Ascending aorta (tissue), 2 donors: ENCODE measurements around the gene TNFSF4. TPM values are rescaled to one million over a fixed set of nuclear protein-coding genes. Genes with fewer than 3 reads are reported as not detected.

Experiments used
- DNase-seq, 2 donors: peaks; one replicate each; pipeline ENCODE4 v3.0.0-alpha.2; 2019; ENCODE audit warnings: low spot score in 2 of 2
- H3K27ac ChIP-seq, 2 donors: fragments of 200-600 bp; sonication (generic); one replicate each; pipeline ENCODE4 v1.5.1; 2016 to 2017; ENCODE audit warnings: mild to moderate bottlenecking in 1 of 2
- H3K27me3 ChIP-seq: fragments of 200-600 bp; sonication (generic); one replicate; pipeline ENCODE4 v1.5.1; 2017
- H3K36me3 ChIP-seq, 2 donors: fragments of 200-600 bp; sonication (generic); one replicate each; pipeline ENCODE4 v1.5.1; 2016
- H3K4me1 ChIP-seq, 2 donors: fragments of 200-600 bp; sonication (generic); one replicate each; pipeline ENCODE4 v1.5.1; 2016 to 2017; ENCODE audit warnings: mild to moderate bottlenecking in 1 of 2
- H3K4me3 ChIP-seq, 2 donors: fragments of 200-600 bp; sonication (generic); one replicate each; pipeline ENCODE4 v1.5.1; 2016 to 2017; ENCODE audit warnings: mild to moderate bottlenecking in 1 of 2
- H3K9me3 ChIP-seq, 2 donors: fragments of 200-600 bp; sonication (generic); one replicate each; pipeline ENCODE4 v1.5.1; 2016
- intact Hi-C: fragments of 100-400 bp; cut with DNase I; formaldehyde crosslinking; loops from one replicate; pipeline ENCODE4 v1.15.1; 2023
- total RNA-seq: library from RNA; depleted of rRNA; stranded (reverse); fragments of >200 nt; gene quantifications from one replicate; pipeline ENCODE4 v1.1.0, GENCODE V29; 2016
- TF ChIP-seq, protein P1 (sequence below), 3 experiments: fragments of 200-600 bp in 2 of 3; fragments of 450-650 bp in 1 of 3; sonication (generic) in 2 of 3; IDR thresholded peaks; one replicate each; pipeline ENCODE4 v1.5.1; 2016 to 2019; ENCODE audit warnings: antibody characterized with exemption in 3 of 3, mild to moderate bottlenecking in 1 of 3, moderate library complexity in 1 of 3

The TNFSF4 gene
- total RNA-seq, 1 donor from 2014 or later = 0.75 TPM

DNA sequence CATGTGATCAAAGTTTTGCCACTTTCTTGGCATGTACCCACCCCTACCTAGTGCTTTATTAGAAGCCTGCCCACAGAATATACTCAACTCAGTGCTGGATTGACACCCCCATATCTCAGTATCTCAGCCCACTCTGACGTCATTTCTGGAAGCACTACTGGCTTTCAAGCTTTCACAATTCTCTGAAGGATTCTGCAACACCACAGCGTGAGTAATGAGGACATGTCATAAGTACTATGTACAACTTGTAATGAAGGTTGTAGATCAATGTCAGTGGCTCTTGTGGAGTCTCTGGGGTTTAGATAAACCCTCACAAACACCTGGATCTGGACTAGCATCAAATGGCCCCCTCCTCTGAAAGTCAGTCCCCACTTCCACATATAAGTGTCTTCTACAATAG lies 57.2 kb downstream of the TNFSF4 start:
- no peaks in the 10 kb centered on the region for H3K4me1 ChIP-seq
- no peaks in the 10 kb centered on the region for H3K36me3 ChIP-seq
- TF ChIP-seq, protein P1, sequence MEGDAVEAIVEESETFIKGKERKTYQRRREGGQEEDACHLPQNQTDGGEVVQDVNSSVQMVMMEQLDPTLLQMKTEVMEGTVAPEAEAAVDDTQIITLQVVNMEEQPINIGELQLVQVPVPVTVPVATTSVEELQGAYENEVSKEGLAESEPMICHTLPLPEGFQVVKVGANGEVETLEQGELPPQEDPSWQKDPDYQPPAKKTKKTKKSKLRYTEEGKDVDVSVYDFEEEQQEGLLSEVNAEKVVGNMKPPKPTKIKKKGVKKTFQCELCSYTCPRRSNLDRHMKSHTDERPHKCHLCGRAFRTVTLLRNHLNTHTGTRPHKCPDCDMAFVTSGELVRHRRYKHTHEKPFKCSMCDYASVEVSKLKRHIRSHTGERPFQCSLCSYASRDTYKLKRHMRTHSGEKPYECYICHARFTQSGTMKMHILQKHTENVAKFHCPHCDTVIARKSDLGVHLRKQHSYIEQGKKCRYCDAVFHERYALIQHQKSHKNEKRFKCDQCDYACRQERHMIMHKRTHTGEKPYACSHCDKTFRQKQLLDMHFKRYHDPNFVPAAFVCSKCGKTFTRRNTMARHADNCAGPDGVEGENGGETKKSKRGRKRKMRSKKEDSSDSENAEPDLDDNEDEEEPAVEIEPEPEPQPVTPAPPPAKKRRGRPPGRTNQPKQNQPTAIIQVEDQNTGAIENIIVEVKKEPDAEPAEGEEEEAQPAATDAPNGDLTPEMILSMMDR (IDR thresholded peaks at IDR 0.05) = no peak
- intact Hi-C loops = no loop called here
- H3K9me3 ChIP-seq = peaks cover 1 to 23% of the 10 kb centered on the region in 2 donors
- no peak overlapping the region for H3K27ac ChIP-seq
- H3K4me3 ChIP-seq = no peak overlapping the region
- H3K27me3 ChIP-seq = no peaks in the 10 kb centered on the region
- DNase-seq = no peak

DNA sequence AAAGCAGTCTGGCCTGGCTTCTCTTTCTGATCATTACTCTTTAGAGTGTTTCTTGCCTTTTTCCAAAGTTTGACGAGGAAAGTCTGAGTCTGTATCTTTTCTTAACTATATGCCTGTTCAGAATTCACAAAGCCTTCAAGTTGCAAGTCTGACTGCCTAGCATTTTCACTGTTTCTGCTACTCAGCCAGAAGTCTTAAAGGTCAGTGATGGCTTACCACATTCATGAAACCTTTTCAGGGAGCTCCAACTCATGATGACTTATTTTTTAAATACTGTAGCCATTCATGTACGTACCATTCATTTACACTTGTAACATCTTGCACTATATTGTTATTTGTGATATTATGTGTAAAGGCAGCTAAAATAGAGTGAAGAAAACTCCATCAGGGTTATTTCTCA lies 58.2 kb downstream of the TNFSF4 start:
- Histone ChIP-seq H3K4me3 (no peak overlapping the region), H3K27me3 (no peaks in the 10 kb centered on the region), H3K9me3 (peaks cover 4 to 26% of the 10 kb centered on the region in 2 donors), H3K27ac (no peak overlapping the region), H3K36me3 (no peaks in the 10 kb centered on the region), H3K4me1 (no peaks in the 10 kb centered on the region)
- intact Hi-C loops = no loop called here
- no peak for DNase-seq
- TF ChIP-seq, protein P1 (IDR thresholded peaks at IDR 0.05) = no peak

DNA sequence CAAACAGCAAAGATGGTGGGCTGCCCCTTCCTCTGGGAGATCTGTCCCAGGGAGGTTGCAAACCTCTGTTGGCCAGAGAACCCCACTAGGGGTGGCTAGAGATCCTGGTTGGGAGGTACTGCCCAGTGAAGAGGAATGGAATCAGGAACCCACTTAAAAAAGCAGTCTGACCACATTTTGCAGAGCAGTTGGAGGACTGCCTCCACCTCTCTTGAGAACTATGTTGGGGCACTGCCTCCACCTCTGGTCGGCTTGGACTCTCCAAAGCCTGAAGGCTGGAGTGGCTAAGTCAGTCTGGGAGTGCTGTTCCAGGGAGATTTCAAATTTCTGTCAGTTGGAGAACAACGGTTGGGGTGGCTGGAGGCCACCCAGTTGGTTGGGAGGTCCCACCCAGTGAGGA lies 58.6 kb downstream of the TNFSF4 start:
- Histone ChIP-seq H3K9me3 (peaks cover 4 to 30% of the 10 kb centered on the region in 2 donors), H3K27me3 (no peaks in the 10 kb centered on the region), H3K4me1 (no peaks in the 10 kb centered on the region), H3K27ac (no peak overlapping the region), H3K4me3 (no peak overlapping the region), H3K36me3 (no peaks in the 10 kb centered on the region)
- TF ChIP-seq, protein P1 (IDR thresholded peaks at IDR 0.05) = no peak
- intact Hi-C loops = no loop called here
- DNase-seq = no peak

DNA sequence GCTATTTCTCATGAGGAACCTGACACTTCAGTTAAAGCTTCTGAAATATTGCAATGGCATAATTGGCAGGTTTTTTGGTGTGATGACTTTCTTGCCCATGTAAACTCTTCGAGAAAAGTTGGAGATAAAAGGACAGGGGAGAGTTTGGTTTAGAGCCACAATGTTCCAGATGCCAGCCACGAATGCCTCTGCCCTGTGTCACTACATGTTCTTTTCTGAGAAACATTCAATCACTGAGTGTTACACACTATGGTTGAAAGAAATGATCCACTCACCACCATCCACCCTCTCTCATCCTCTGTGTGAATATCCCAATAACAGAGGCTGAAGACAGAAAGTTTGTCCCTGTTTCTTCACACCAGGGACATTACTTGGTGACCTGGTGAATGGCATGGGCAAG lies 66.4 kb downstream of the TNFSF4 start:
- H3K27ac ChIP-seq = no peak overlapping the region
- no peaks in the 10 kb centered on the region for H3K36me3 ChIP-seq
- TF ChIP-seq, protein P1 (IDR thresholded peaks at IDR 0.05) = no peak
- no peak for DNase-seq
- H3K4me1 ChIP-seq = no peaks in the 10 kb centered on the region
- H3K27me3 ChIP-seq = no peaks in the 10 kb centered on the region
- peaks cover 4 to 15% of the 10 kb centered on the region in 2 donors for H3K9me3 ChIP-seq
- no peak overlapping the region for H3K4me3 ChIP-seq
- intact Hi-C loops = no loop called here

DNA sequence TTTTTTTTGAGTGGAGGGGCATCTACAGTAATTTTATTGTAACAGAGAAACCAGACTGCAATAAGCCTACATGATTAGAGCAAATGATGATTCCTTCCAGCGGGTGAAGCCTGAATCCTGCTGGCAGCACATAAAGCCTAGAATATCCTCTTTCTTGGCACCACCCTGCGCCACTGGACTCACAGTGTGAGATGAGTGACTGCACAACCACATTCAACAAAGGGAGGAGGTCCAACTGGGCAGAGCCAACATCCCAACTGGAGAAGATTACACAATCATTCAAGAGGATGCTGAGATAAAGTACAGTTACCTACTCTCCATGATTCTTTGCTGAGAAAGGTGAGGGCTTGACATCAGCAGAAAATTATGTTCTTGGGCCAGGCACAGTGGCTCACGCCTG lies 67.4 kb downstream of the TNFSF4 start:
- H3K9me3 ChIP-seq = peaks cover 1 to 6% of the 10 kb centered on the region in 2 donors
- no peak for DNase-seq
- H3K4me3 ChIP-seq = no peak overlapping the region
- TF ChIP-seq, protein P1 (IDR thresholded peaks at IDR 0.05) = no peak
- H3K36me3 ChIP-seq = no peaks in the 10 kb centered on the region
- intact Hi-C loops = no loop called here
- no peaks in the 10 kb centered on the region for H3K27me3 ChIP-seq
- no peak overlapping the region for H3K27ac ChIP-seq
- no peaks in the 10 kb centered on the region for H3K4me1 ChIP-seq

DNA sequence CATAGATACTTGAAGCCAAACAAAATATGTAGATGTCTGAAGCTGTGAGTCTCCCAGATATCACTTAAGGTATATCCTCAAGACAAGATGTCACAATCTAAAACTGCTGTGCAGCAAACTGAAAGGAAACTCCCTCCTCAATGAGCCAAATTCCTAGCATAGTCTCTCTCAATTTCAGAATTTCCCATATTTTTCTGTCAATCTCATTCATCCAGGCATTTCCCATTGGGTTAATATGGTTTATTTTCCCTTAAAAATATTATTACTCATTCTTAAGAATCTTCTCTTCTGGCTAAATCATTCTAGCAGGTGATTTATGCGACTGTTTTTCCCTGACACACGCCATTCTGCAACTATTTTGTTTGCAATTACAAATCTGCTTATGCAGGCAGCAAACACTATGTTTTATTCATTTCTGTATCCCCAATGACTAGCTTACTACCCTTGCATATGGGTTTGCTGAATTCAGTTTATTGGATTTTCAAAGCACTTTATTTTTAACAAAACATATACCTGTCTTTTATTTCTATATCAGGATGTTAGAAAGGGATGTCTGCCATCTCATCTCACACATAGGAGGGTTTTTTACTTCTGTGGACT lies 69.9 kb downstream of the TNFSF4 start:
- DNase-seq = no peak
- intact Hi-C loops = no loop called here
- H3K27me3 ChIP-seq = no peaks in the 10 kb centered on the region
- TF ChIP-seq, protein P1 (IDR thresholded peaks at IDR 0.05) = no peak
- no peaks in the 10 kb centered on the region for H3K36me3 ChIP-seq
- no peaks in the 10 kb centered on the region for H3K9me3 ChIP-seq
- H3K4me3 ChIP-seq = no peak overlapping the region
- H3K27ac ChIP-seq = no peak overlapping the region
- H3K4me1 ChIP-seq = no peaks in the 10 kb centered on the region
